ENCODE data around the gene SYNJ2. TPM values are rescaled to one million over a fixed set of nuclear protein-coding genes. Genes with fewer than 3 reads are reported as not detected.
A peak's percentile ranks its signal among the peaks of the same experiment; 100 is the strongest.

The SYNJ2 gene
- total and polyA plus RNA-seq, 2 donors (not counting 3 experiments of a cell fraction or from before 2014, with no cell fraction given) = 35.1 to 78.2 TPM

DNA sequence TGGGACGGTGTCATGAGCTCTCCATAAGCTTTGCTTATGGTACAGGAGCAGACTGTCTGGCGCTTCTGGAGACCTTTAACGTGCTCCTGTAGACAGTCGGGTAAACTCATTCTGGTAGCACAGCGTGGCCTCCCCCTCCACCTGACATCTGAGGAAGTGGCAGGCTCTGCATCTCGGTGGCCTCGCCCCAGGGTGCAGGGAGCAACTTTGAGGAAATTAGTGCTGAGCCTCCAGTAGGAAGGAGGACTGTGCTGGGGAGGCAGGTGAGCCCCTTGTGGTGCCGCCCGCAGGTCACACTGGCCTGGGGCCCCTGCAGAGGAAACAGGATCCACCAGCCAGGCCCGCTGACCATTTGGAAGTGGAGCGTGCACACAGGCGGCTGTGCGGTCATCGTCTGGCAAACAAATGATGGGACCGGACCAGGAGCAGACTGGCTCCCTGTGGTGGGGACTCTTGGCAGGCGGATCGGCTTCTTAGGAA is 57.9 kb downstream of the SYNJ2 start:
- H3K27ac ChIP-seq (ENCODE audit: insufficient read depth, low read depth, low read length) = peak overlapping the region; percentile 99
- no peak for FAIRE-seq
- peaks cover 38% of the 10 kb centered on the region for H3K4me1 ChIP-seq (ENCODE audit: control insufficient read depth, extremely low read depth, insufficient read depth, low read length)
- no peak overlapping the region for H2AFZ ChIP-seq (ENCODE audit: low read depth, low read length)
- POLR2A ChIA-PET = interaction anchor here (1.4 to 1.6 kb wide), 2 partner anchors 18 to 36 kb away, joined by 3 to 5 read pairs; no protein-coding TSS in a partner anchor
- no TSS peak for BruUV-seq (replicated peaks)
- peak overlapping the region; percentile 11 for H3K9ac ChIP-seq (replicated peaks; ENCODE audit: extremely low read depth, insufficient read depth, low read length)
- H3K27me3 ChIP-seq (ENCODE audit: control insufficient read depth in 2 of 2, insufficient read depth in 2 of 2, low read length in 2 of 2) = no peaks in the 10 kb centered on the region
- peaks cover 9 to 16% of the 10 kb centered on the region in 2 experiments for H3K36me3 ChIP-seq (ENCODE audit: control insufficient read depth in 2 of 2, extremely low read depth in 1 of 2, insufficient read depth in 2 of 2, low read length in 2 of 2)
- no peak for DNase-seq (ENCODE audit: low read depth, low spot score)
- intact Hi-C loops (cut with micrococcal nuclease) (loop anchor here (1.0 kb wide), 7 partner anchors 8 to 58 kb away; partner anchors contain the start of gene SYNJ2), dilution Hi-C loops (cut with MboI; ENCODE audit: extremely low pct_ligation_motif_present, low sequenced_read_pairs) (no loop called here)
- H3K9me1 ChIP-seq (replicated peaks; ENCODE audit: control insufficient read depth, extremely low read depth, insufficient read depth, low read length) = no peaks in the 10 kb centered on the region
- TF ChIP-seq MYC (IDR thresholded peaks at IDR 0.05; ENCODE audit: low read depth, low read length) (no peak), POLR2AphosphoS5 (IDR thresholded peaks at IDR 0.05; ENCODE audit: insufficient read depth, low read depth, low read length) (no peak), FOS (IDR thresholded peaks at IDR 0.05; ENCODE audit: borderline replicate concordance, insufficient read depth, low read length) (no peak), POLR2A (IDR thresholded peaks at IDR 0.05; ENCODE audit: low read depth, low read length) (no peak), EZH2 (IDR thresholded peaks at IDR 0.05; ENCODE audit: borderline replicate concordance, low read depth, low read length, severe bottlenecking) (no peak), GATA2 (IDR thresholded peaks at IDR 0.05; ENCODE audit: insufficient read depth, insufficient read length, low read depth, low read length) (no peak), JUN (IDR thresholded peaks at IDR 0.05; ENCODE audit: borderline replicate concordance, insufficient read depth, insufficient read length, low read depth) (no peak)
- TF ChIP-seq, protein P1, sequence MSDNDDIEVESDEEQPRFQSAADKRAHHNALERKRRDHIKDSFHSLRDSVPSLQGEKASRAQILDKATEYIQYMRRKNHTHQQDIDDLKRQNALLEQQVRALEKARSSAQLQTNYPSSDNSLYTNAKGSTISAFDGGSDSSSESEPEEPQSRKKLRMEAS (IDR thresholded peaks at IDR 0.05; ENCODE audit: insufficient read depth, insufficient read length) = no peak
- TF ChIP-seq, protein P2, sequence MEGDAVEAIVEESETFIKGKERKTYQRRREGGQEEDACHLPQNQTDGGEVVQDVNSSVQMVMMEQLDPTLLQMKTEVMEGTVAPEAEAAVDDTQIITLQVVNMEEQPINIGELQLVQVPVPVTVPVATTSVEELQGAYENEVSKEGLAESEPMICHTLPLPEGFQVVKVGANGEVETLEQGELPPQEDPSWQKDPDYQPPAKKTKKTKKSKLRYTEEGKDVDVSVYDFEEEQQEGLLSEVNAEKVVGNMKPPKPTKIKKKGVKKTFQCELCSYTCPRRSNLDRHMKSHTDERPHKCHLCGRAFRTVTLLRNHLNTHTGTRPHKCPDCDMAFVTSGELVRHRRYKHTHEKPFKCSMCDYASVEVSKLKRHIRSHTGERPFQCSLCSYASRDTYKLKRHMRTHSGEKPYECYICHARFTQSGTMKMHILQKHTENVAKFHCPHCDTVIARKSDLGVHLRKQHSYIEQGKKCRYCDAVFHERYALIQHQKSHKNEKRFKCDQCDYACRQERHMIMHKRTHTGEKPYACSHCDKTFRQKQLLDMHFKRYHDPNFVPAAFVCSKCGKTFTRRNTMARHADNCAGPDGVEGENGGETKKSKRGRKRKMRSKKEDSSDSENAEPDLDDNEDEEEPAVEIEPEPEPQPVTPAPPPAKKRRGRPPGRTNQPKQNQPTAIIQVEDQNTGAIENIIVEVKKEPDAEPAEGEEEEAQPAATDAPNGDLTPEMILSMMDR (IDR thresholded peaks at IDR 0.05; ENCODE audit: extremely low read depth in 1 of 2, insufficient read depth in 1 of 2, low read depth in 1 of 2, low read length in 2 of 2) = no peak
- H3K9me3 ChIP-seq (replicated peaks; ENCODE audit: control insufficient read depth, insufficient read depth, low read length) = no peaks in the 10 kb centered on the region
- no peaks in the 10 kb centered on the region for H4K20me1 ChIP-seq (replicated peaks; ENCODE audit: control insufficient read depth, extremely low read depth, insufficient read depth, low read length)
- no peak overlapping the region for H3K4me3 ChIP-seq (replicated peaks in 1 of 3; ENCODE audit: insufficient read depth in 1 of 3, low read depth in 1 of 3, low read length in 3 of 3)
- CTCF ChIA-PET = interaction anchor here (0.8 to 6.2 kb wide), 5 partner anchors 9 to 32 kb away, joined by 3 to 45 read pairs (median 8); no protein-coding TSS in a partner anchor
- no peak overlapping the region for H3K4me2 ChIP-seq (ENCODE audit: insufficient read depth, low read length)
- peaks cover 18% of the 10 kb centered on the region for H3K79me2 ChIP-seq (ENCODE audit: control insufficient read depth, insufficient read depth, low read length)
